Prostate gland (tissue), 2 donors: ENCODE results near the gene MYO1D. TPM values are rescaled to one million over a fixed set of nuclear protein-coding genes. Genes with fewer than 3 reads are reported as not detected.

ENCODE experiments used
- DNase-seq: peaks from one replicate; pipeline ENCODE4 v3.0.0-alpha.2; 2019; ENCODE audit warnings: low spot score
- H3K27ac ChIP-seq, 2 donors: fragments of 200-600 bp; sonication (generic); 2 replicates each; pipeline ENCODE4 v1.5.1; 2017 to 2019
- H3K27me3 ChIP-seq: fragments of 200-600 bp; sonication (generic); replicated peaks from 2 replicates; pipeline ENCODE4 v1.5.1; 2019; ENCODE audit not compliant: insufficient read depth
- H3K36me3 ChIP-seq, 2 donors: fragments of 200-600 bp; sonication (generic); 1 replicate in 1 of 2; 2 replicates in 1 of 2; pipeline versions ENCODE4 v1.5.1 to v1.8.1; 2017 to 2019
- H3K4me1 ChIP-seq: fragments of 200-600 bp; sonication (generic); replicated peaks from 2 replicates; pipeline ENCODE4 v1.5.1; 2019
- H3K4me3 ChIP-seq, 2 donors: fragments of 200-600 bp; sonication (generic); 2 replicates each; pipeline ENCODE4 v1.5.1; 2017 to 2019
- H3K9me3 ChIP-seq: fragments of 200-600 bp; sonication (generic); 2 replicates; pipeline ENCODE4 v1.5.1; 2017
- POLR2A ChIP-seq: fragments of 450-650 bp; IDR thresholded peaks from one replicate; pipeline ENCODE4 v1.6.1; 2016; ENCODE audit warnings: antibody characterized with exemption, mild to moderate bottlenecking
- POLR2AphosphoS5 ChIP-seq: sonication (generic); formaldehyde crosslinking; IDR thresholded peaks from one replicate; pipeline ENCODE4 v1.6.1; 2017; ENCODE audit warnings: antibody characterized with exemption
- WGBS: methylation state at CpG from one replicate; pipeline ENCODE4 v1.1.5; 2018; 5-methylcytosine and 5-hydroxymethylcytosine counted together
- intact Hi-C: fragments of 100-400 bp; cut with DNase I; formaldehyde crosslinking; loops from one replicate; pipeline ENCODE4 v1.14.2; 2022
- total RNA-seq, 2 donors: library from RNA; depleted of rRNA; stranded (reverse); fragments of >200 nt; gene quantifications; one replicate each; pipeline ENCODE4 v1.1.0, GENCODE V29; 2016
- TF ChIP-seq, protein P1 (sequence below), 4 experiments: fragments of 200-600 bp in 2 of 4; fragments of 450-650 bp in 2 of 4; sonication (generic) in 2 of 4; IDR thresholded peaks; 1 replicate in 3 of 4; 2 replicates in 1 of 4; pipeline ENCODE4 v1.5.1; 2016 to 2019; ENCODE audit warnings: antibody characterized with exemption in 4 of 4, mild to moderate bottlenecking in 2 of 4, moderate library complexity in 2 of 4

The MYO1D gene
- total RNA-seq, 2 donors from 2014 or later: 44.2 to 45.2 TPM

DNA sequence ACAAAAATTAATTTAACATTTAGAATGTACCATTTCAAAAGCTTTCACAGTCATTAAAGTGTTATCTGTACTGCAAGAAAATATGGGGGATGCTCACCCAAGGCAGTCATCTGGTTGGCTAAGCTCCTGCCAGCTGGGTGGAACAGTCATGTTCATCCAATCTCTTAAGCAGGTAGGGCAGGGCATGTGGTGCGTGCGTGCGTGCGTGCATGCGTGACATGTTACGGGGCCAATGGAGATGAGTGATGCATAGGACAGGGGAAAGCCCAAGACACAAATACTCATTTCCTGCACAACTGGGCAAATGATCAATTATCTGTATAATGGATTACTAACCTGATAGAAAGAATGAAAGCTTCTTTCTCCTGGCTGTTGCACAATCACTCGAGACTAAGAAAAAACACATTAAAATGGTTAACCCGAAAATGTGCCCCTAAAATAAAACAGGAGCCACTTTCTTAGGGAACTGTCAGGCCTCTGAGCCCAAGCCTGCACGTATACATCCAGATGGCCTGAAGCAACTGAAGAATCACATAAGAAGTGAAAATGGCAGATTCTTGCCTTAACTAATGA is 104.4 kb downstream of the MYO1D start:
- H3K9me3 ChIP-seq: no peaks in the 10 kb centered on the region
- no peak overlapping the region for H3K27ac ChIP-seq
- DNase-seq: no peak
- no peaks in the 10 kb centered on the region for H3K36me3 ChIP-seq
- TF ChIP-seq, protein P1, sequence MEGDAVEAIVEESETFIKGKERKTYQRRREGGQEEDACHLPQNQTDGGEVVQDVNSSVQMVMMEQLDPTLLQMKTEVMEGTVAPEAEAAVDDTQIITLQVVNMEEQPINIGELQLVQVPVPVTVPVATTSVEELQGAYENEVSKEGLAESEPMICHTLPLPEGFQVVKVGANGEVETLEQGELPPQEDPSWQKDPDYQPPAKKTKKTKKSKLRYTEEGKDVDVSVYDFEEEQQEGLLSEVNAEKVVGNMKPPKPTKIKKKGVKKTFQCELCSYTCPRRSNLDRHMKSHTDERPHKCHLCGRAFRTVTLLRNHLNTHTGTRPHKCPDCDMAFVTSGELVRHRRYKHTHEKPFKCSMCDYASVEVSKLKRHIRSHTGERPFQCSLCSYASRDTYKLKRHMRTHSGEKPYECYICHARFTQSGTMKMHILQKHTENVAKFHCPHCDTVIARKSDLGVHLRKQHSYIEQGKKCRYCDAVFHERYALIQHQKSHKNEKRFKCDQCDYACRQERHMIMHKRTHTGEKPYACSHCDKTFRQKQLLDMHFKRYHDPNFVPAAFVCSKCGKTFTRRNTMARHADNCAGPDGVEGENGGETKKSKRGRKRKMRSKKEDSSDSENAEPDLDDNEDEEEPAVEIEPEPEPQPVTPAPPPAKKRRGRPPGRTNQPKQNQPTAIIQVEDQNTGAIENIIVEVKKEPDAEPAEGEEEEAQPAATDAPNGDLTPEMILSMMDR (IDR thresholded peaks at IDR 0.05): no peak
- TF ChIP-seq POLR2AphosphoS5 (no peak), POLR2A (no peak)
- H3K4me1 ChIP-seq: no peaks in the 10 kb centered on the region
- no peak overlapping the region for H3K4me3 ChIP-seq
- 93% methylated on average over 9 of the region's 9 CpGs for WGBS
- no peaks in the 10 kb centered on the region for H3K27me3 ChIP-seq
- intact Hi-C loops: no loop called here

DNA sequence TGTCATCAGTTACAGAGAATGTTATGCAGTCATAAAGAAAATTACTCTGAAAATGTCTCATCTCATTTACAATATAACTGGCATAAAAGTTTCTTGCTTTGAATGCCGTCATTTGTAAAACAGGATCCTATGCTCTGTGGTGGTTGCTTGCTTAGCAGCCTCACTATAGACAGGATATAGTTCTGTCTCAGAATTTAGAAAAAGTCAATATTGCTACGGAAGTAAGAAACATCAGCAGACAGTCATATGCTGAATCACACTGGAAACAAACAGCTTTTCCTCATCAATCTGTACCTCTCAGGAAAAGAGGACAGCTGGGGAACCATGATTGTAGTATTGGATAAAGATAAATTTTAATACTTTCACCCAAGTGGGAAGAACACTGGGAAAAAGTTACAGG is 105.5 kb downstream of the MYO1D start:
- no peak for DNase-seq
- TF ChIP-seq POLR2AphosphoS5 (no peak), POLR2A (no peak)
- TF ChIP-seq, protein P1 (IDR thresholded peaks at IDR 0.05): no peak
- intact Hi-C loops: no loop called here
- no peak overlapping the region for H3K4me3 ChIP-seq
- 95% methylated on average over 2 of the region's 2 CpGs for WGBS
- H3K36me3 ChIP-seq: no peaks in the 10 kb centered on the region
- H3K27ac ChIP-seq: no peak overlapping the region
- no peaks in the 10 kb centered on the region for H3K27me3 ChIP-seq
- no peaks in the 10 kb centered on the region for H3K9me3 ChIP-seq
- H3K4me1 ChIP-seq: no peaks in the 10 kb centered on the region

DNA sequence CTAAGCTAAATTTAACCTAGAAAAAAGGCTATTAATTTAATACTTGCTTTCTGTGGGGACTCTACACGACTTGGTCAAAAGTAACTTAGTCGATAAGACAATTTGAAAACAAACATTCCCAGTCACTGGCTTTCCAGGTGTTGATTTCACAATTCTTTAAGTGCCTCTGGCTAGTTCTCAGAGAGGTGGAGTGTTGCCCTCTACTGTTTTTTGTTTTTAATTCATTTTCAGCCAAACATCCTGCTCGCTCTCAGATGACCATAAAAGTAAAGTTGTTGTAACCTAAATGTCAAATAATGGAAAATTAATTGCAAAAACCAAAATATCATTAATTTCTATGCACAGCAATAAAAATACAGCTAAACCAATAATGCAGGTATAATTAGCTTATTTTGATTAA is 107.1 kb downstream of the MYO1D start:
- H3K4me3 ChIP-seq: no peak overlapping the region
- intact Hi-C loops: no loop called here
- H3K9me3 ChIP-seq: no peaks in the 10 kb centered on the region
- no peaks in the 10 kb centered on the region for H3K4me1 ChIP-seq
- H3K36me3 ChIP-seq: no peaks in the 10 kb centered on the region
- WGBS: 56% methylated on average over 3 of the region's 3 CpGs
- no peak overlapping the region for H3K27ac ChIP-seq
- no peaks in the 10 kb centered on the region for H3K27me3 ChIP-seq
- DNase-seq: no peak
- TF ChIP-seq, protein P1 (IDR thresholded peaks at IDR 0.05): no peak
- TF ChIP-seq POLR2AphosphoS5 (no peak), POLR2A (no peak)

DNA sequence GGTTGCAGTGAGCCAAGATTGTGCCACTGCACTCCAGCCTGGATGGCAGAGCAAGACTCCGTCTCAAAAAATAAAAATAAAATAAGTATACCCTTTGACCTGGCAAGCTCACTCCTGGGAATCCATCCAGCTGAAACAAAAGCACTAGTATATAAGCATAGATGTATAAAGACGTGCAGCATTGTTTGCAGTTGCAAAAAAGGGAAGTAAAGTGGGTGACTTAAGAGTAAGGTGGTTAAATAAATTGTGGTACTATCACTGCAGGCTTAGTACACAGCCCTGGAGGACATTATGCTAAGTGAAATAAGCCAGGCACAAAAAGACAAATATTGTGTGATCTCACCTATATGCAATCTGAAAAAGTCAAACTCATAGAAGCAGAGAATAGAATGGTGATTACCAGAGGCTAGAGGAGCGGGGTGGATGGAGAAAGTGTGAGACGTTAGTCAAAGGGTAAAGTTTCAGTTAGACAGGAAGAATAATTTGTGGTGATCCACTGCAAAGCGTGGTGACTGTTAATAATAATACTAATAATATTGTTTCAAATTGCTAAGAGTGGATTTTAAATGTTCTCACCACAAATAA is 113.0 kb downstream of the MYO1D start:
- no peak overlapping the region for H3K4me3 ChIP-seq
- 74% methylated on average over 5 of the region's 5 CpGs for WGBS
- H3K4me1 ChIP-seq: no peaks in the 10 kb centered on the region
- intact Hi-C loops: no loop called here
- H3K27ac ChIP-seq: no peak overlapping the region
- DNase-seq: no peak
- no peaks in the 10 kb centered on the region for H3K9me3 ChIP-seq
- H3K36me3 ChIP-seq: no peaks in the 10 kb centered on the region
- TF ChIP-seq POLR2AphosphoS5: no peak
- TF ChIP-seq POLR2A: no peak
- TF ChIP-seq, protein P1 (IDR thresholded peaks at IDR 0.05): no peak
- H3K27me3 ChIP-seq: no peaks in the 10 kb centered on the region

DNA sequence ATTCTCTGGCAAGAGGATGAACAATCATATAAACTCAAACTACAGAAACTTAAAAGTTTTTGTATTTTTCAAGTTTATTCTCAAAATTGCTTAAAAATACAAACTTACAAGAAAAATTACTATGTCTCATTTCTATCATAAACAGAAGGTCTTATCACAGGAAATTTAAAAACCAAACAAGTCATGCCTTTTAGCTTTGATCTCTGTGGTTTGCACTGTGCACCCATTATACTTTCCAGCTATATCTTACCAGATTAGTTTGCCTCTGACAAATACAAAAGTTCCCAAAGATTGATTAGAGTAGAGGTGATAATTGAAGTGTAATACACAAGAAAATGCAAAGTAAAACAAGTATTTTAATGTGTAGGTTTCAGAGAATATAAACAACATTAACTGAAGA is 117.4 kb downstream of the MYO1D start:
- Histone ChIP-seq H3K4me3 (no peak overlapping the region), H3K27me3 (no peaks in the 10 kb centered on the region), H3K9me3 (no peaks in the 10 kb centered on the region), H3K4me1 (no peaks in the 10 kb centered on the region), H3K27ac (no peak overlapping the region), H3K36me3 (no peaks in the 10 kb centered on the region)
- intact Hi-C loops: loop anchor here (5.0 kb wide), 1 partner anchor 272 kb away; the partner anchor contains the start of gene CDK5R1
- TF ChIP-seq POLR2AphosphoS5: no peak
- TF ChIP-seq, protein P1 (IDR thresholded peaks at IDR 0.05): no peak
- TF ChIP-seq POLR2A: no peak
- DNase-seq: no peak
